ENCODE measurements around the gene PPP2R1B. TPM values are rescaled to one million over a fixed set of nuclear protein-coding genes. Genes with fewer than 3 reads are reported as not detected.

Gene PPP2R1B
- total and polyA plus RNA-seq, 2 of the 8 experiments (the other 6 are each of a cell fraction or from before 2014, with no cell fraction given): 25.8 to 87.0 TPM

- Histone ChIP-seq H3K36me3 (ENCODE audit: control insufficient read depth in 2 of 4, insufficient read depth in 4 of 4, low read length in 3 of 4) (no peaks in the 10 kb centered on the region), H3K18ac (ENCODE audit: extremely low read depth, low read length) (no peak overlapping the region), H3K4me3 (ENCODE audit: extremely low read depth in 1 of 4, insufficient read depth in 2 of 4, low read depth in 3 of 4, low read length in 4 of 4) (no peak overlapping the region), H2AK5ac (ENCODE audit: low read depth, low read length) (no peak overlapping the region), H3K27me3 (replicated peaks in 1 of 4; ENCODE audit: control insufficient read depth in 3 of 4, extremely low read depth in 1 of 4, insufficient read depth in 3 of 4, low read length in 3 of 4) (no peaks in the 10 kb centered on the region), H3K79me1 (ENCODE audit: low read depth, low read length) (no peaks in the 10 kb centered on the region), H3K4me2 (ENCODE audit: insufficient read depth in 1 of 2, low read depth in 2 of 2, low read length in 2 of 2) (no peak overlapping the region), H2AFZ (ENCODE audit: low read length) (no peak overlapping the region), H4K20me1 (replicated peaks in 1 of 2; ENCODE audit: control insufficient read depth in 1 of 2, insufficient read depth in 2 of 2, low read length in 2 of 2) (no peaks in the 10 kb centered on the region), H3K4me1 (replicated peaks in 1 of 4; ENCODE audit: control insufficient read depth in 3 of 4, insufficient read depth in 4 of 4, low read length in 3 of 4) (no peaks in the 10 kb centered on the region), H4K91ac (replicated peaks; ENCODE audit: insufficient read length, low read length) (no peak overlapping the region), H3K79me2 (ENCODE audit: control insufficient read depth in 1 of 2, insufficient read depth in 2 of 2, low read length in 2 of 2) (no peaks in the 10 kb centered on the region), H3K23me2 (ENCODE audit: low read depth, low read length) (no peaks in the 10 kb centered on the region), H4K8ac (ENCODE audit: extremely low read depth, insufficient read depth, low read length) (no peak overlapping the region), H3K56ac (replicated peaks; ENCODE audit: insufficient read length, low read depth, low read length) (no peak overlapping the region), H2BK15ac (ENCODE audit: low read length) (no peak overlapping the region), H2BK12ac (ENCODE audit: low read depth, low read length) (no peak overlapping the region), H4K5ac (ENCODE audit: insufficient read length, low read depth, low read length) (no peak overlapping the region), H2BK120ac (replicated peaks; ENCODE audit: low read depth, low read length) (no peak overlapping the region), H3K4ac (replicated peaks; ENCODE audit: insufficient read length, low read depth, low read length) (no peak overlapping the region), H3K14ac (ENCODE audit: insufficient read length) (no peak overlapping the region), H3K9ac (replicated peaks in 1 of 4; ENCODE audit: extremely low read depth in 1 of 4, low read depth in 3 of 4, low read length in 3 of 4) (no peak overlapping the region), H3K9me3 (ENCODE audit: insufficient read depth in 2 of 2, low read depth in 1 of 2, low read length in 1 of 2) (no peaks in the 10 kb centered on the region), H3K23ac (ENCODE audit: insufficient read length) (no peak overlapping the region), H2BK5ac (ENCODE audit: low read depth, low read length) (no peak overlapping the region), H2BK20ac (ENCODE audit: low read length) (no peak overlapping the region), H3K27ac (ENCODE audit: low read depth, low read length) (no peak overlapping the region)
- FAIRE-seq: no peak
- DNase-seq (ENCODE audit: low read depth in 1 of 2, low spot score in 2 of 2): no peak
- WGBS, 2 experiments (ENCODE audit: extremely low coverage in 1 of 2, insufficient coverage in 1 of 2, insufficient read length in 1 of 2, insufficient replicate concordance in 2 of 2, low coverage in 1 of 2, low lambda C conversion rate in 2 of 2, missing lambda C conversion rate in 1 of 2): 96% methylated on average over 1 of the region's 1 CpG; no CpG with 5 or more reads in 1 of the 2 experiments
- POLR2A ChIA-PET (ENCODE audit: partially characterized antibody): no interaction called here
- CTCF ChIA-PET (ENCODE audit: partially characterized antibody): interaction anchor here (0.5 to 1.6 kb wide), 3 partner anchors 9 to 165 kb away, joined by 3 to 4 read pairs (median 3); no protein-coding TSS in a partner anchor
- TF ChIP-seq HDAC2 (IDR thresholded peaks at IDR 0.05; ENCODE audit: borderline replicate concordance in 1 of 2, low read depth in 2 of 2, low read length in 2 of 2): no peak
These were observed 47.9 kb upstream of the PPP2R1B start for GRCh38 chr11:111814106-111814505.

Measured in H1 (cell line).